ENCODE data around the gene IGSF5. TPM values are rescaled to one million over a fixed set of nuclear protein-coding genes. Genes with fewer than 3 reads are reported as not detected.
"Not testable (repeated sequence)": the region's sequence is repeated elsewhere in the genome, so short reads cannot be mapped to it uniquely, and the experiment has no call there.

Gene IGSF5
- total RNA-seq, 2 donors from 2014 or later, result 0.12 to 0.70 TPM

DNA sequence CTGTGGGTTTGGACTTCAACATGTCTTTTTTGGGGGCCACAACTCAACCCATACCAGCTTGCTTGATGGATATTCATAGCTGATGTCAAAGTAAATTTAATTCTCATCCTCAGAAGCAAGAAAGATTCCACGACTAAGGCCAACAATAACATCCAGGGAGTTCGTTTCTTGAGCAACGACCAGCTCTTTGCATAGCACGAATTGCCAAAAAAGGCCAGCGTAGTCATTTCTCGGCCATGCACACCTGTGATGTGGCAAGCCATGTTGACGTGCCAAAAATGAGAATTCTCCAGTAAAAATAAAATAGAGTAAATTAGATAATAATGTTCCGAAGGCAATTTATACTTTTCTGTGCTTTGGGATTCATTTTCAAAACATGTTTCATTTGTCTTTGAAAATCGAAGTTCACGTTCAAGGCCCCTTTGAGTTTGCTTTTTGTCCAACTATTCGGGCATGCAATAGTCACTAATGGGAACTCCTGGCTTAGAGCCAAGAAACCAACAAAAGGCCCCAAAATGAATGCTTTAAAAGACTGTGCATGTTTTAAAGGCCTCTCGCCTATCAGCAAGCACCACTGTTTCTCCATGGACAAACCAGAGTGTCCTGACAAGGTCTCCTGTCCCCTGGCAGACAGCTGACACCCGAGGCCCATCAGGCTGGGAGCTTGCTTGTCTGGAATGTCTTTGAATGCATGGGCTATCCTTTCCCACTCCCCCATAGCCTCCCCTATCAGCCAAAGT, 14.4 kb upstream of the IGSF5 start:
- intact Hi-C loops (cut with DNase I, micrococcal nuclease), result no loop called here
- ATAC-seq, result no peak

DNA sequence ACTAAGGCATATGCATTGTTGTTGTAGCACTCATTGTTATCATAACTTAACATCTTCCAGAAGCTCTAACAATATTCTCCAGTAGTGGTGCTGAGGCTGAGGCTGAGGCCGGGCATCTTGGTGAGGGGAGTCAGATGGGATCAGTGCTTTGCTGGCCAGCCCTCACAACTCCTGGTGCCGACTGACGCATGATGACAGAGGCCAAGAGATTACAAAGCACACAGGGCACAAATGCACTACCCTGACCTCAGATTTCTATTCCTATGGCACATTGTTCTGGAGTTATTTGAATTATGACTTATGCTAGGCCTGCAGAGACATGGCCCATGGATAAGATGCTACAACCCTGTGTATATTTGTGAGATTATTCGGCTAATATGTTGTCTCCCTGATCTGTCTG, 8.3 kb upstream of the IGSF5 start:
- no peak for DNase-seq
- intact Hi-C loops (cut with DNase I, micrococcal nuclease), result no loop called here
- no peak for ATAC-seq

More for the DNA sequence above, 14.4 kb upstream of the IGSF5 start:
- DNase-seq, result no peak

DNA sequence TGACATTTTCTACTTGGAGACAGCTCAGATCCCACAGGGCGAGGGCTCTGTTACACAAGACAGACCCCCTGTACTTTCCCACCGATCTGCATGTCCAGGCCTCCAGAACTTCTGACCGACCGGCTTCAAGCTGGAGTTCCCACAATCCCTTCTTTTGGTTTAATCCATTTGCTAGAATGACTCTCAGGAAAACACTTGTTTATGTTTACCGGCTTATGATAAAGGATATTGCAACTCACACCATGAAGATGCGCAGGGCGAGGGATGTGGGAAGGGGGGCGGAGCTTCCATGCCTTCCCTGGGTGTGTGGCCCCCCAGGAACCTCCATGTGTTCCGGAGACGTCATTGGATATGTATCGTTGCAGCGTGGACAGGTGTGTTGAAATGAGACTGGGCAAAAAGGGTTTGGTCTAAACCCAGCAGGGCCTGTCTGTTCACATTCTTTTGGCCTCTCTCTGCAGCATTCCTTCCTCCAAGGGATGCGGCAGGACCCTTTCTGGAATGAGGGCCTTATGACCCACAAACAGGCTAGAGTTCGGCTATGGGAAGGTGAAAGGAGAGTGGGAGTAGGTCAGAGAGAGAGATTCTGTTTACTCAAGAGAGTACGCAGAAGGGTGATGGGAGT, 7.5 kb upstream of the IGSF5 start:
- intact Hi-C loops (cut with DNase I, micrococcal nuclease), result no loop called here
- no peak for ATAC-seq
- DNase-seq, result no peak

GRCh38 chr21:39738566-39738965, 6.4 kb upstream of the IGSF5 start:
- DNase-seq (no peak), ATAC-seq (no peak)
- intact Hi-C loops (cut with DNase I, micrococcal nuclease), result no loop called here

GRCh38 chr21:39739531-39739930, 5.5 kb upstream of the IGSF5 start:
- DNase-seq; ATAC-seq; intact Hi-C loops (cut with DNase I, micrococcal nuclease): not testable (repeated sequence)

DNA sequence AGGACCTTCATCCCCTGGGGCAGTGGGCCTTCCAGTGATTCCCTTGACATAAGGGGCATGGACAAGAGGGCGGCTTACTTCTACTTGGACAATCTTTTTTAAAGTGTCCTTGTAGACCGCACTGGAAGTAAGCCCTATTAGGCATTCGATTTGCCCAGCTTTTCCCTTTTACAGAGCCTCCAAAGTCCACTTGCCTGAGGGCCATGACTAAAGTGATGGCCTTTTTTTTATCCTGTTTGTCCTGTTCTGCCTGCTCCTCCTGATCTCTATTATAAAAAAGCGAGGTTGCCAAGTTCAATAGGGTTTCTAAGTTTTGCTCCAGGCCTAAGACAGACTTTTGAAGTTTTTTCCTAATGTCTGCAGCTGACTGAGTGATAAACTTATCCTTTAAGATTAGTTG, 2.4 kb upstream of the IGSF5 start:
- DNase-seq; ATAC-seq; intact Hi-C loops (cut with DNase I, micrococcal nuclease): not testable (repeated sequence)

- ATAC-seq; intact Hi-C loops (cut with DNase I, micrococcal nuclease); DNase-seq: not testable (repeated sequence)
These were observed 349 bp downstream of the IGSF5 start for GRCh38 chr21:39745332-39745731.

DNA sequence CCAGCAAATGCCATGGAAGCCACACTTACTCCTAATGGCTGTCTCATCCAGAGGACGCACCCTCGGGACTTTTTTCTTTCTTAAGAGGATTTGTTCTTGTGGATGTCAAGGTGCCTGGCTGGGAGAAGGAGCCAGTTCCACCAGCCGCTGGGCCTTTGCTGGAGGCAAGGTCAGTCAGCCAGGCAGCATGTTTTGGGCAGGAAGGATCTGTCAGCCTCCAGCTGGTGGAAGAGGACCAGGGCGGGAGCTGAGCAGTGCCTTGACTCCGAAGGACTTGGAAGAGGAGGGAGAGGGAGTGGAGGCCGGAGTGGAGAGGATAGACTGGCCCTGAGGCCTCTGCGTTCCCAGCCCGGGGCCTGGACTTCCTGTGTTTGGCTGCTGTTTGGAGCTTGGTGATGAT, 5.7 kb downstream of the IGSF5 start:
- intact Hi-C loops (cut with DNase I, micrococcal nuclease), result no loop called here
- DNase-seq, result no peak
- ATAC-seq, result no peak

DNA sequence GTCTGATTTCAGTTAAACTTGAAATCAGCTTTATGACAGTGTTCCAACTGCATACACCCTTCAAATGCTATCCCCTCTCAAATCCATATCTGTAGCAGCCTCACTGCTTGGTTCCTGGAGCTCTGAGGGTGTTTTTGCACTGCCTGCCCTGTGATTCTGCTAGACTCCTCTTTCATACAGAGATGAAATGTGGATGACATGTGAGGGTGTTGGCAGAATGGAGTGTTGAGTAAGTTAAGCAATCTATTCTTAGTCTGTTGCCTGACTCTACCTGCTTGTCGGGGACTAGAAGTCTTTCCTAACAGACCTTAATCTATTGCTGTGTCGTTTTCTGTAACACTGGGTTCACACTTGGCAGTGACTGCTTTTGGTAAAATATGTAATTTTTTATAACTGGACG, 9.8 kb downstream of the IGSF5 start:
- DNase-seq (no peak), ATAC-seq (no peak)
- intact Hi-C loops (cut with DNase I, micrococcal nuclease), result no loop called here

GRCh38 chr21:39756285-39756684, 11.3 kb downstream of the IGSF5 start:
- intact Hi-C loops (cut with DNase I, micrococcal nuclease), result no loop called here
- DNase-seq, result no peak

GRCh38 chr21:39763272-39763970, 18.4 kb downstream of the IGSF5 start:
- DNase-seq (no peak), ATAC-seq (no peak)
- intact Hi-C loops (cut with DNase I, micrococcal nuclease), result no loop called here

More at GRCh38 chr21:39756285-39756684, 11.3 kb downstream of the IGSF5 start:
- no peak for ATAC-seq

DNA sequence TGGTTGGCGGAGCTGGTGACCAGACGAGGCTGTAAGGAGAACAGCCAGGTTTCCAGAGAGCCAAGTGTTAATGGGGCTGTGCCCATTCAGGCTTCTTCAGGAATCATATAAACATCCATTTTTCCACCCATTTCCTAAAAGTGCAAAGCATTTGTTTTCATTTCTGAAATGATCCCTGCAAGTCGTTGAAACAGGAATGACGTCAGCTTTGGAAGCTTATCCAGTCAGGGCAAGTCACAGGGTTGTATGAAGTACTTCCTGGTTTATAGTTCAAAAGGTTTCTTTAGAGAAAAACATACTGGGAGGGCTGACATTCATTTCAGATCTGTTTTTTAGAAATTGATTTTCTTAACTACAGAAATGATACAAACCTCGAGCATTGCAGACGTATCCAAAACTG, 29.2 kb downstream of the IGSF5 start:
- no peak for ATAC-seq
- no peak for DNase-seq
- intact Hi-C loops (cut with DNase I, micrococcal nuclease), result no loop called here

DNA sequence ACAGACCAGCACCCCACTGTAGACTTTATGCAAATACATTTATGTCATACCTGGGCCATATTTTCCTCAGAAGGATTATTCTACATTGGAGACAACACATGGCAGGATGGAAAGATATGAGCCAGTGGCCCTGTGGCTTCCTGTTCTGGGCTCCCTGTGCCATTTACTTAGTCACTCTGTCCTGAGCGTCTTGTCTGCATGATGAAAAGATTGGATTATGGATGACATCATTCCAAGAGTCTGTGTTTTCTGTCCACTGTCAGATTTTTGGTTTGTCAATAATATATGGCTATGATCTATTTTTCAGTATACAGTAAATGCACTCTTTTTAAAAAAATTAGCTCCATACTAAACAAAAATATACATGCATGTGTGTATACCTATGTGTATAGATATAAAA, 30.8 kb downstream of the IGSF5 start:
- intact Hi-C loops (cut with DNase I, micrococcal nuclease), result no loop called here
- no peak for ATAC-seq
- DNase-seq, result no peak

DNA sequence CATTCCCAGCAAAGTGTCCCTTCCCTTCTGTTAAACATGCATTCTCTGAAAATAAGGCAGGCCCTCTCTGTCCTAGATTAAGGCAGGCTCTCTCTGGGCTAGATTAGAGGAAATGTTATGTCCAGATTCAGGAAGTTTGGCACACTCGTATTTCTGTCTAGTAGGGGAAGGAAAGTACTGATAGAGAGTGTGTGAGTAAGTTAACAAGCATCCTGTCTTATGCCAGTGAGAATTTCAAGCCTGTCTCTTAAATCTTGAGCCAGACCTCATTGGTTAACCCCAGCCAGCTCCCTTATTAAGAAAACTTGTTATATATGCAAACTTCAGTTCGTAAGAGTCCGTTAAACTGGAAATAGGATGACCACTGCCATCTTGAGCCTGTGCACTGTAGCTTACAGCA, 31.6 kb downstream of the IGSF5 start:
- intact Hi-C loops (cut with DNase I, micrococcal nuclease), result no loop called here
- ATAC-seq (no peak), DNase-seq (no peak)

DNA sequence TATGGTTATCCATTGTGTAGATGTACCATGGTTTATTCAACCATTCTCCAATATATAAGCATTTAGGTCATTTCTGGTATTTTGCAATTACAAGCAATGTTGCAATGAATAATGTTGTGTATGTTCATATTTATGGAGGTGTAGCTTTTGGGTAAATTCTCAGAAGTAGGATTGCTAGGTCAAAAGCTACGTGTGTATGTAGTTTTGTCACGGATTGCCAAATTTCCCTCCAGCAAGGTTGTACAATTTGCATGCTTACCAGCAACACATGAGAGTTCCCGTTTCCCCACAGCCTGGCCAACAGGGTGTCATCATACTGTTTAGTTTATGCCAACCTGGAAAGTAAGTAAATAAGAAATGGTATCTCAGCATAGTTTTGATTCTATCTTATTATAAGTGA, 36.3 kb downstream of the IGSF5 start:
- DNase-seq (no peak), ATAC-seq (no peak)
- intact Hi-C loops (cut with DNase I, micrococcal nuclease), result loop anchor here in 1 of 2 donors (10.0 kb wide), 1 partner anchor 343 kb away; no protein-coding TSS in a partner anchor

GRCh38 chr21:39788383-39788782, 43.4 kb downstream of the IGSF5 start:
- DNase-seq (peak; percentile 56 to 58), ATAC-seq (peak; percentile 96)
- intact Hi-C loops (cut with DNase I, micrococcal nuclease), result loop anchor here in 1 of 2 donors (10.0 kb wide), 1 partner anchor 336 kb away; no protein-coding TSS in a partner anchor

GRCh38 chr21:39796466-39796865, 51.5 kb downstream of the IGSF5 start:
- intact Hi-C loops (cut with DNase I, micrococcal nuclease), result no loop called here
- ATAC-seq, result no peak

GRCh38 chr21:39799178-39799577, 54.2 kb downstream of the IGSF5 start:
- ATAC-seq (no peak), DNase-seq (no peak)
- intact Hi-C loops (cut with DNase I, micrococcal nuclease), result no loop called here

More at GRCh38 chr21:39796466-39796865, 51.5 kb downstream of the IGSF5 start:
- DNase-seq, result no peak

DNA sequence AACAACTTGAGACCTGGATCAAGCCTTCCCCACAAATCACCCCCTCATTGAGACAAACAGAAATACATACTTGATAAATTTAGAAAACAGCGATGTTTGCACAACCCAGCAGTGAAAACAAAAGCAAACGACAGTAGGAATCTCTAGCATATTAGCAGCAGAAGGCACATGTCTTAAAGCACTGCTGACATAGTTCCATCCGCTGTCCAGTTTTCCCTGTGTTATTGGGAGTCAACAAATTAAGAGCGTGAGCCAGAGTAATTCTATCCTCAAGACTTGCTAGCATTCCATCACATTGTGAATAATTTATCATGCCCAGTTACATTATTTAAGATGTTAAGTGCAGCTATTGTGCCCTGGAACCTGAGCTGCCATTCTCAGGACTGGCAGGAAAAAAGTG, 55.3 kb downstream of the IGSF5 start:
- DNase-seq (no peak), ATAC-seq (no peak)
- intact Hi-C loops (cut with DNase I, micrococcal nuclease), result no loop called here

- intact Hi-C loops (cut with DNase I, micrococcal nuclease), result no loop called here
These were observed 57.2 kb downstream of the IGSF5 start for GRCh38 chr21:39802217-39802616.

More at GRCh38 chr21:39802217-39802616, 57.2 kb downstream of the IGSF5 start:
- DNase-seq, result no peak
- ATAC-seq, result no peak

Data from left colon (tissue), 2 donors.